ENCODE results near the gene CAGE1.

The CAGE1 gene

DNA sequence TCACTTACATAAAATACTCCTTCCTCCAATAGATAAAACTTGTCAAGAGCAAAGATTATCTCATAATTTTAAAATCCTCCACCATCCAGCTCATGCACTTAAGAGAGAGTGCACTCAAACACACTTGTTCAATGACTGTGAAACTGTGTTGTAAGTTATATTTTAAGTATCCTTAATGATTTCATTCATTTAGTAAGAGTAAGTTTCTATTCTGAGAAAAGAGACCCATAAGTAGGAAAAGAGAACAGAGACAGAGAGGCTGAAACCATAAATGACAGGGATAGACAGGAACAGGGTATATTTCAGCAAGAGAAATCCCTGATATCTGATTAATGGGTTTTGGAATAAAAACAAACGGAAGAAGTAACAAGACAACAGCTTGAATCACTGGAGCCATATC is 84.7 kb downstream of the CAGE1 start:
- no peak for DNase-seq

- no peak for DNase-seq
These were observed 87.8 kb downstream of the CAGE1 start for GRCh38 chr6:7301702-7302101.

- no peak for DNase-seq
These were observed 88.6 kb downstream of the CAGE1 start for GRCh38 chr6:7300926-7301325.

DNA sequence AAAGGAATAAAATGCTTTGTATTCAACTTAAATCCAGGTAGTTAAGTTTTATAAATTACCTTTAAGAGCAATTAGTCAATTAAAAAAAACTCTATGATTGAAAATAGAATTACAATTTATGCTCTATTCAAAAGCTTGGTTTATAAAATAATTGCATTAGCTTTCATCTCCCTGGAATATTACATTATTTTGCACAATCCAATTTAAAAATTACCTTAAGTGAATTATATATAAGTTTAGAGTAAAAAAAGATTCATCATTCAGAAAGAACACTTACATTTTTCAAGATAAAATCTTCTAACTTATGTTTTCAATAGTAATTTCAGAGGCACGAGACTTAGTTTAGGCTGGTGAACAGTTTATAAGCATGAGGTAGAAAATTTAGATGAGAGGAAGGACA is 91.4 kb downstream of the CAGE1 start:
- DNase-seq, result no peak

GRCh38 chr6:7296602-7297001 is 92.9 kb downstream of the CAGE1 start:
- no peak for DNase-seq

DNA sequence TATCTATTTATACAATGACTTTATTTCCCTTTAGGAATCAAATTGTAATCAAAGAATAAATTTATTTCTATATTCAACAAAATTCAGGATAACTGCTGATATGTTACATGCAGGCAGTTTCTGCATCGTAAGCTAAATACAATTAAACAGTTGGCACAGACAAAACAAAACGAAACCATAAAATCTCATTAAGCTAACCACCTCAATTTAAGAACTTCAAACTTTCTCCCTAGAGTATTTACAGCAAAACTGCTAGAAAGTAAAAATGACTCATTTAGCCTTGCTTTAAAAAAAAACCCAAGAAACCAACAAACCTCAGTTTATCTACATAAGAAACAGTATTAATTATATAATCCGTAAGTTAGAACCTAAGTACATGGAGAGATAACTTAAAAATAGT is 93.6 kb downstream of the CAGE1 start:
- DNase-seq, result no peak

GRCh38 chr6:7292596-7293255 is 96.8 kb downstream of the CAGE1 start:
- DNase-seq, result no peak

DNA sequence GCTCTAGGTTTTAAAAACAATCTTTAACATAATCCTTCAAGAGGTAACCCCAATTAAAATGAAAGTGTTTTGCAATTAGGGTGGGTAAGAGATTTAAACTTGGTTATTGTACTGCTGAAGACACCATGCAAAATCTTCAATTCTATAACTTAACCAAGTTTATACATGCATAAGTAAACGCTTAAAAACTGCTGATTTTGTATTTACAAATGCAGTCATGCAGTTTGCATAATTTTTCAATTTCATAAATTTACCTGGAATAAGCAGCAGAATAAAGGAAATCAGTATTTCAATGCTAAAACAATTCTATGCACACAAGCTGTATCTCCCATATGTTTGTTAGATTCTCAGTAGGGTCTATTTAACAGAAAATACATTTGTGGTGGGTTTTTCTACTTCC is 99.5 kb downstream of the CAGE1 start:
- no peak for DNase-seq

DNA sequence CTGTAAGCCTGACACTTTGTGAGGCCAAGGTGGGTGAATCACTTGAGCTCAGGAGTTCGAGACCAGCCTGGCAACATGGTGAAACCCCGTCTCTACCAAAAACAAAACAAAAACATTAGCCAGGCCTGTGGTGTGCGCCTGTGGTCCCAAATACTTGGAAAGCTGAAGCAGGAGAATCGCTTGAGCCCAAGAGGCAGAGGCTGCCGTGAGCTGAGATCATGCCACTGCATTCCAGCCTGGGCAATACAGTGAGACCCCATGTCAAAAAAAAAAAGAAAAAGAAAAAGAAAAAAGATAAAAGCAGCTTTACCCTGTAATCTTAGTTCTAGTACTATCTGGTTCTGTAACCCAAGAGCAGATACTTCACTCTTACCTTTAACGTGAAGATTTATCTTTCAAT is 104.1 kb downstream of the CAGE1 start:
- DNase-seq, result no peak

DNA sequence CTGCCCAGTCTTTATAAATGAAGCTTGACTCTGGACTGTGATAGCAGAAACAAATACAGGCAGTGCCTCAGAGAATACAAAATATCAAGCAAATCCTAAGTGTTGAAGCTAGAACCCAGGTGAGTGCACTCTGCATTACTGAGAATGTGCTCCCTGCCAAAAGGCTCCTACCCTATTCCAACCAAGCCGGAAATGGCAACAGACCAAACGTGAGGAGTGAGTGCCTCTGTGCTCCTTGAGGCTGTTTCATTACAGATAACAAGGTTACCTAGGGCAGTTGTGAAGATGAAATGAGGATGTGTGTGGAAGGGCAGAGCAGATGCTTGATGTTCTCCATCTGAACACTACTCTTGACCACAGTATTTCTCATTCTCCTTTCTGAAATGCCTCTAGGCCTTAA is 105.9 kb downstream of the CAGE1 start:
- no peak for DNase-seq

DNA sequence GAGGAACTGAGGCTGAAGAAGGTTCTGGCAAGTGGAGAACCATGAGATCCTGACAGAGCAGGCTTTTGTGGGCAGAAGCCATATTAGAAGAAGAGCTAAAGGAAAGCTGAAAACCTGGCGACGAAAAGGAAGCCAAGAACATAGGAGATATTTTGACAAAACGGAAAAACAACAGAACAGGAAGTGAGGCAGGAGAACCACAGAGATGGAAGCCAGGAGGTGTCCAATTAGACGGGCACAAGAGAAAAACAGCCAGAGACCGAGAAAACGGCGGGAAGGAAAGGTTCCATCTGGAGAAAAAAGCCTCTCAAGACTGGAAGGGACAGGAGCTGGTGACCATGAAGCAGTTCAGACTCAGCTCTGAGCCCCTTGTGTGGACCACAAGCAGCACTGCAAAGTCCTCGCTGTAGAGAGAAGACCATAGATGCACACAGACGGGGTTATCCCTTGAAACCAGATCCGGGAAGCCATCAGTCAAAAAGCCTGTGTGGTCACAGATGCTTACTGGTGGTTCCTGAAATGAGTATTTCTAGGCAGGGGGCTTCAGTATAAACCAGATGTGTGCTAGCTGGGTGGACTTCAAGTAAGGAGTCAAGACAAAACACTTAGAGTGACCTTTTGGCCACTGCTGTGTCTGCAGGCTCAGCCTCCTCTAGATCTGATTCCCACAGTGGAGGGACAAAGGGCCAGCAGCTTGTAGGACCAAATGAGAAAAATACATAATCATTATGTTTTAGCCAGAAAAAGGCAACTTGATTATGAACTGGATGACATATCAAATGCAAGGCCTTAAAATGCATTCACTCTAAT is 107.2 kb downstream of the CAGE1 start:
- no peak for DNase-seq
